Progenitor cell of endocrine pancreas (in vitro differentiated cells): ENCODE measurements around the gene ADH1C. TPM values are rescaled to one million over a fixed set of nuclear protein-coding genes. Genes with fewer than 3 reads are reported as not detected.
"Not testable (repeated sequence)": the region's sequence is repeated elsewhere in the genome, so short reads cannot be mapped to it uniquely, and the experiment has no call there.

Experiments
- DNase-seq: peaks from one replicate; pipeline ENCODE4 v3.0.0; 2021; ENCODE audit warnings: low spot score; ENCODE audit not compliant: unreplicated experiment
- H3K27ac Mint-ChIP-seq: 2 replicates; pipeline ENCODE4 v1.8.0; 2021; ENCODE audit warnings: mild to moderate bottlenecking, moderate library complexity, mixed read lengths
- H3K27me3 Mint-ChIP-seq: 2 replicates; pipeline ENCODE4 v1.8.0; 2021; ENCODE audit warnings: mixed read lengths
- H3K36me3 Mint-ChIP-seq: 2 replicates; pipeline ENCODE4 v1.8.0; 2022; ENCODE audit warnings: mixed read lengths; ENCODE audit not compliant: insufficient read depth
- H3K4me1 Mint-ChIP-seq: 2 replicates; pipeline ENCODE4 v1.8.0; 2021; ENCODE audit warnings: low read depth, mixed read lengths
- H3K4me3 Mint-ChIP-seq: 2 replicates; pipeline ENCODE4 v1.8.0; 2021; ENCODE audit warnings: low read depth, mild to moderate bottlenecking, moderate library complexity, mixed read lengths
- H3K9me3 Mint-ChIP-seq: 2 replicates; pipeline ENCODE4 v1.8.0; 2021; ENCODE audit warnings: low read depth, mixed read lengths
- total RNA-seq: library from RNA; stranded (reverse); gene quantifications from 2 replicates; pipeline ENCODE4 v1.2.1, GENCODE V29; 2021
- TF ChIP-seq, protein P1 (sequence below): fragments of 200-600 bp; sonication (generic); IDR thresholded peaks from one replicate; pipeline ENCODE4 v1.5.0; 2021; ENCODE audit warnings: antibody characterized with exemption, mild to moderate bottlenecking; ENCODE audit not compliant: unreplicated experiment

ADH1C gene
- total RNA-seq, 1 donor from 2014 or later, result 3.3 TPM

- Mint-ChIP-seq H3K27ac (no peak overlapping the region), H3K4me1 (peaks cover 3% of the 10 kb centered on the region), H3K9me3 (peaks cover 16% of the 10 kb centered on the region), H3K27me3 (peaks cover 14% of the 10 kb centered on the region), H3K36me3 (no peaks in the 10 kb centered on the region), H3K4me3 (no peak overlapping the region)
- no peak for DNase-seq
- TF ChIP-seq, protein P1, sequence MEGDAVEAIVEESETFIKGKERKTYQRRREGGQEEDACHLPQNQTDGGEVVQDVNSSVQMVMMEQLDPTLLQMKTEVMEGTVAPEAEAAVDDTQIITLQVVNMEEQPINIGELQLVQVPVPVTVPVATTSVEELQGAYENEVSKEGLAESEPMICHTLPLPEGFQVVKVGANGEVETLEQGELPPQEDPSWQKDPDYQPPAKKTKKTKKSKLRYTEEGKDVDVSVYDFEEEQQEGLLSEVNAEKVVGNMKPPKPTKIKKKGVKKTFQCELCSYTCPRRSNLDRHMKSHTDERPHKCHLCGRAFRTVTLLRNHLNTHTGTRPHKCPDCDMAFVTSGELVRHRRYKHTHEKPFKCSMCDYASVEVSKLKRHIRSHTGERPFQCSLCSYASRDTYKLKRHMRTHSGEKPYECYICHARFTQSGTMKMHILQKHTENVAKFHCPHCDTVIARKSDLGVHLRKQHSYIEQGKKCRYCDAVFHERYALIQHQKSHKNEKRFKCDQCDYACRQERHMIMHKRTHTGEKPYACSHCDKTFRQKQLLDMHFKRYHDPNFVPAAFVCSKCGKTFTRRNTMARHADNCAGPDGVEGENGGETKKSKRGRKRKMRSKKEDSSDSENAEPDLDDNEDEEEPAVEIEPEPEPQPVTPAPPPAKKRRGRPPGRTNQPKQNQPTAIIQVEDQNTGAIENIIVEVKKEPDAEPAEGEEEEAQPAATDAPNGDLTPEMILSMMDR, result no peak
These were observed 22.7 kb downstream of the ADH1C start for GRCh38 chr4:99329876-99330275.

DNA sequence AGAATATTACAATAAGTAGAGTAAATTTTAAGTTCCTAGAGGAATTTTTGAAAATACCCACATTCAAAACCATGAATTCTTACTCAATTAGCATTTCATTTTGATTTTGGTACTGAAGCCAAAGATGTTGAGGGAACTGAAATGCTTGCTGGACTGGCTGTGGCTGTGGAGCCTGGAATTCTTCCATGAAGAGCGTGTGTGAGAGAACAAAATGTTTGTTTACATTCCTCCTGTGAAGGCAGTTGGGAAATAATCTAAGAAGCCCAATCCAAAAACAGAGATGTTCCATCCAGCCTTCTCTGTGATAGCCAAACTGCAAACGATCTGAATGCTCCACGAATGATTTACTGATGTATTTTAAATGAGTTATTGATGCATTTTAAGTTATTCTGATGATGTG, 27.6 kb downstream of the ADH1C start:
- peaks cover 20% of the 10 kb centered on the region for H3K27me3 Mint-ChIP-seq
- TF ChIP-seq, protein P1, result no peak
- DNase-seq, result no peak
- H3K4me1 Mint-ChIP-seq, result peaks cover 7% of the 10 kb centered on the region
- H3K9me3 Mint-ChIP-seq, result peaks cover 16% of the 10 kb centered on the region
- no peak overlapping the region for H3K4me3 Mint-ChIP-seq
- no peak overlapping the region for H3K27ac Mint-ChIP-seq
- H3K36me3 Mint-ChIP-seq, result no peaks in the 10 kb centered on the region

DNA sequence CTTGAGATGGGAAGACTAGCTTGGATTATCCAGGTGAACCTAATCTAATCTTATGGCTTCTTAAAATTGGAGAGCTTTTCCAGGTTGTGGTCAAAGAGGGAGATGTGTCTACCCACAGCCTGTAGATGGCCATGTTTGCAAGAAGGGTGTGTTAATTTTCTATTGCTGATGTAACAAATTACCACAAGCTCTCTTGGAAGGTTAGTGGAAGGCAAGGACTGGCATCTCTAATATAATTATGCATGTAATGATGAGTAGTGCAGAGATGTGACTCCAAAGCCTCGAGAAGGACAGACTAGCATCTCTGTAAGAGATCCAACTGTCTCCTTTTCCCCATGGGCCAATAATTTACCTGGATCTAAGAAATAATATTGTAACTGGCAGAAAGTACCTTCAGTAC, 28.2 kb downstream of the ADH1C start:
- Mint-ChIP-seq H3K27ac (no peak overlapping the region), H3K9me3 (peaks cover 13% of the 10 kb centered on the region), H3K36me3 (no peaks in the 10 kb centered on the region), H3K4me1 (peaks cover 7% of the 10 kb centered on the region), H3K4me3 (no peak overlapping the region), H3K27me3 (peaks cover 19% of the 10 kb centered on the region)
- TF ChIP-seq, protein P1, result no peak
- DNase-seq, result no peak

DNA sequence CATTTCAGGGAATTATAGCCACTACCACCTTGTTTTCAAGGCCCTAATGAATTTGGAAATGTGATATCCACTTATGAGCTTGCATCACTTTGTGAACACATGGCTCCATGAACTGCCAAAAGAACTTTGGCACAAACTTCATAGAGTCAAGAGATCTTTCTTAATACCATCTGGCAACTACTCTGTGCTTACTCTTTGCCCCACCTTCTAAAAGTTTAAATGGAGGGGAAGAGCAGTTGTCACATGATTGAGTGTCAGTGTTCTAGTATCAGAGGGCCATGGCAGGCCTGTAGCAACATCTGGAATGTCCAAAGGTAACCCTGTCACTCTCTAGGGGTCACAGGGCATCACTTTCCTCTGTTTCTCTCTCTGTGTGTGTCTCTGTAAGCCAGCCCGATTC, 28.8 kb downstream of the ADH1C start:
- TF ChIP-seq, protein P1, result no peak
- Mint-ChIP-seq H3K27ac (no peak overlapping the region), H3K36me3 (no peaks in the 10 kb centered on the region), H3K27me3 (peaks cover 23% of the 10 kb centered on the region), H3K4me1 (peaks cover 7% of the 10 kb centered on the region), H3K9me3 (peaks cover 8% of the 10 kb centered on the region), H3K4me3 (no peak overlapping the region)
- no peak for DNase-seq

DNA sequence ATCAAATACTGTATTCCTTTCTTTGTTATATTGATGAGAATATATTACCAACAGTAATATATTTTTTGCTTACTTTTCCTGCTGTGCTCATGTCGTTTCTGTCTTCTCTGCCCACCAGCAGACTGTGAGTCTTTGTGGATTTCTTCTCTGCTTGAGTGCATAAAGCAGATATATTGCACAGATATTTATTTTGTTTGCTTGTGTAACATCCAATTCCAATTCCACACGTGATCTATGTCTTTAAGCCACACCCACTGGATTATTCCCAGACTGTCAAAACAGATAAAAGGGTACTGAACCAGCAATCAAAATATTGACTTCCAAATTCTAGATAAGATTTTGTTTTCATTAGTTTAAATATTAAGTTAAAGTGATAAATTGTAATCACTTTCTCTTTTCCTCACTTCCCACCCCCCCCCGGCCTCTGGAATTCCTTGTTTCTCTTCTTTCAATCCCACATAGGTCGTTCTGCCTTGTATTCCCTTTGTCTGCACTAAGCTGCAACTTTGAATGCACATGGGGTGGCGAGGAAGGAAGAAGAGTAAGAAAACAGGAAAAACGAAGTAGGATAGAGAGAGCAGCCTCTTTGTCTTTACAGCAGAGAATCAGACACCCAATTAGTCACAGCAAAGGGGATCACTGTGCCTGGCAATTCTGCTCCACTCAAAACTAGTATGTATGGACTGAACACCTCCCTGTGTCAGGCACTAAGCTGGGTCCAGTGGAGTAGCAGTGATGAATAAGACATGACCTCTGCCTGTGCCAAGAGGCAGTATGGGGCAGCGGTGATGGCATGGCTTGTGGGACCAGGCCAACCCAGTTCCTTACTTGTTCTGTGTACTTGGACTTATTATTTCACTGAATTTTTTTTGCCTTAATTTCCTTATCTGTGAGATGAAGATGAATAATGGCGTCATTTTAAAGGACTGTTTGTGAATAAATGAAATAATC, 31.0 kb downstream of the ADH1C start, which contains the start of gene ADH1B:
ADH1B (minus strand) TSS at position 161 of the 951 bp plus-strand sequence; CDS start at position 91, 70 bp downstream.
- Mint-ChIP-seq H3K27ac (peak within 1 kb of the TSS; percentile 31), H3K27me3 (peaks cover 30% of the 10 kb centered on the region), H3K4me1 (peaks cover 7% of the 10 kb centered on the region), H3K9me3 (peaks cover 6% of the 10 kb centered on the region), H3K36me3 (no peaks in the 10 kb centered on the region), H3K4me3 (no peak within 1 kb of the TSS)
- TF ChIP-seq, protein P1, result no peak
- DNase-seq, result no peak

DNA sequence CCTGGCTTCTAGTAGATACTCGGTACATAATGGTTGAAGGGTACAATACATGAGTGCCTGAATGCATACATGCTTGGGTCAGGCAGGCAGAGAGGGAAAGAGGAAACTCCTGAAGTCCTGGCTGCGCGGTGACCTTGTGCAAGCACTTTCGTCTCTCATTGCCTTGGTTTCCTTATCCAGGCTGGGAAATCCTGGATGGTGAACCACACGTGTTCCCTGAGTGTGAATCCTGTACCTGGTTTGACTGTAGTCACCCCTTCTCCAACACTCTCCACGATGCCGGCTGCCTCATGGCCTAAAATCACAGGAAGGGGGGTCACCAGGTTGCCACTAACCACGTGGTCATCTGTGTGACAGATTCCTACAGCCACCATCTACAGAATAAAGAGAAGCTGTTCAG, 34.7 kb downstream of the ADH1C start:
- H3K27me3 Mint-ChIP-seq, result peaks cover 37% of the 10 kb centered on the region
- not testable (repeated sequence) for H3K9me3 Mint-ChIP-seq, H3K4me3 Mint-ChIP-seq, H3K36me3 Mint-ChIP-seq, H3K27ac Mint-ChIP-seq, H3K4me1 Mint-ChIP-seq, DNase-seq
